Fibroblast of lung (primary cell): ENCODE measurements around the gene CCDC88C.

ENCODE experiments used
- CTCF ChIP-seq, 2 donors: IDR thresholded peaks in 1 of 2; conservative IDR thresholded peaks in 1 of 2; 1 replicate in 1 of 2; 2 replicates in 1 of 2; pipeline ENCODE4 v1.5.1; 2011 to 2012; ENCODE audit warnings: low read length in 2 of 2, control low read depth in 1 of 2, inconsistent platforms in 1 of 2, low read depth in 1 of 2, mild to moderate bottlenecking in 1 of 2
- EZH2 ChIP-seq: IDR thresholded peaks from 2 replicates; pipeline ENCODE4 v1.5.1; 2012; ENCODE audit warnings: low read length, control low read depth, mild to moderate bottlenecking; ENCODE audit errors: missing control alignments

GRCh38 chr14:91234791-91235114, 182.9 kb downstream of the CCDC88C start:
- TF ChIP-seq CTCF (conservative IDR thresholded peaks at IDR 0.05 in 1 of 2, IDR thresholded peaks at IDR 0.05 in 1 of 2; ENCODE audit: low read depth in 1 of 2, low read length in 2 of 2) (no peak), EZH2 (no peak)
